Astrocyte of the spinal cord (primary cell): Measurements from ENCODE around the gene TM2D1.

Source experiments
- DNase-seq: peaks from one replicate; pipeline ENCODE4 v3.0.0; 2011; ENCODE audit warnings: low read depth, low spot score
- H3K4me3 ChIP-seq: 2 replicates; pipeline ENCODE4 v1.5.1; 2011; ENCODE audit warnings: low read depth, mild to moderate bottlenecking, low read length, moderate library complexity
- CTCF ChIP-seq: IDR thresholded peaks from 2 replicates; pipeline ENCODE4 v1.5.1; 2012; ENCODE audit warnings: low read depth, mild to moderate bottlenecking, low read length, inconsistent platforms
- in situ Hi-C: cut with HindIII; loops from 2 replicates; pipeline ENCODE4 v1.10.0; 2017; ENCODE audit warnings: low sequenced_read_pairs

The TM2D1 gene

GRCh38 chr1:61635557-61635956 is 89.4 kb downstream of the TM2D1 start:
- H3K4me3 ChIP-seq, result no peak overlapping the region
- in situ Hi-C loops, result no loop called here
- no peak for TF ChIP-seq CTCF
- no peak for DNase-seq

DNA sequence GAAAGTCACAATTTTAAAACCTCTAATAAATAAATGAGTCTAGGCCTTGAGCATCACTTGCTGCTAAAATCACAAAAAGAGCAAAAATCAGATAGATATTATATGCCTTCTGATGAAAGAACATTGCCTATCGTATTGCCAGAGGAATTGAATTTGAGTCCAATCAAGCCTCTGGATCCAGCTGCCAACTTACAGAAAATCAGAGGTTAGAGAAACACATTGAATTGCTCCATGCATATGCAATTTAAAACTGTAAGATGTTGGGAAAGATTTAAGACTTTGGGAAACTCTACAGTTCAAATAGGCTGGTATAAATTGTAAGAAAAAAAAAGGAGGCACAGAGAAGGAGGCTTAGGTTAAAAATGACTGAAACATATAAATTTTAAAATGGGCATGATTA is 93.5 kb downstream of the TM2D1 start:
- DNase-seq, result no peak
- in situ Hi-C loops, result no loop called here
- H3K4me3 ChIP-seq, result no peak overlapping the region
- no peak for TF ChIP-seq CTCF
